Measurements from ENCODE around the gene RPS6KA6.

Gene RPS6KA6

DNA sequence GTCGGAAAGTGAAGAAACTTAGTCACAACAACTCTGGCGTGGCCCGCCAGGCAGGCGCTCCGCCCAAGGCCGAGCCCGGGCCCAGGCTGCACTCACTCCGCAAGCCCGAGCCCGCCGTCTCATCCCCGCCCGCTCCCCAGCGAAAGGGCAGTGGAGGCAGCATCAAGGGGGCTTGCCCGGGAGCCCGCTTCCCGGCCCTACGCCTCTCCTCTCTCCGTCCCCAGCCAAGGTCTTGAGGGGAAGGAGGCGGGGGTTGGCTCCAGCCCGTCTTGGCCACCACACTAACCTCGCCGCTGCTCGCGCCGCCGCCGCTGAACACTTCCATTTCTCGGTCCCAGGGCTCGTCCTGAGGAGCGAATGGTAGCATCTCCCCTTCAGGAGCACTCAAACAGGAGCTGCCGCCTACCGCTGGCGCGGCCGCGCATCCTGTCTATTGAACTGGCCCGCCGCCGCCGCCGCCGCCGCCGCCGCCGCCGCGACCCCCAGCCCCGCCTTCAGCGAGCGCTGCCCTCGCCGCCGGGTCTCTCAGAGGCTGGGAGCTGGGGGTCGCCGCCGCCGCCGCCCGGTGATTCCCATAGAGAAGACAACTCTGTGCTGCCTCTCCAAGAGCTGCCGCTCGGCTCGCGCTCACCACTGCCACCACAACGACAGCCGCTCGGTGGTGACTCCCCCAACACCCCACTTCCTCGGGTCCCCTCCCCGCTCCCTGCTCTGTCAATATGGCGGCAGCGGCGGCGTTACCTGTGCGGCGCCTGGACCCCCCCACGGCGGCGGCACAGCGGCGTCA lies at the start of gene RPS6KA6:
TSS of gene RPS6KA6 (minus strand) at position 667 of the 787 bp plus-strand sequence. CDS start at position 367, 300 bp downstream.
- DNase-seq, result peak in 33 of 51 donors; percentile 0 to 50 (median 5)

GRCh38 chrX:84224741-84225140 lies 36.7 kb upstream of the RPS6KA6 start:
- DNase-seq, result no peak

DNA sequence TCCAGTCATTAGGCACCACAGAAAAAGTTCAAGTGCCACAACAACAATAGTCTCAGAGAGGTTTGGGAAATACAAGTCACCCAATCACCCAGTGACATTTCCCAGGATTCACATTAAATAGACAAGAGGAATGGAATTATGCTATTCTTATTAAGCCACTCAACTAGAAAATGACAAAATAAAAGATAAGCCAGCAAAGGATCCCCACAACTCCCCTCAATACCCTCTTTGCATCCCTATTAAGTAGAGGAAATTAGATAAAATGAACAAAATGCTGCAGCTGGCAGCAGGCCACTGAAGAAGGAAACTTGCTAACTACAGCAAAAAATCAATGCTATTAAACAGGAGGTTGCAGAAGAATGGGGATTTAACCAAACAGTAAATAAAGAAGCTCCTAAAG lies 35.3 kb upstream of the RPS6KA6 start:
- no peak for DNase-seq

DNA sequence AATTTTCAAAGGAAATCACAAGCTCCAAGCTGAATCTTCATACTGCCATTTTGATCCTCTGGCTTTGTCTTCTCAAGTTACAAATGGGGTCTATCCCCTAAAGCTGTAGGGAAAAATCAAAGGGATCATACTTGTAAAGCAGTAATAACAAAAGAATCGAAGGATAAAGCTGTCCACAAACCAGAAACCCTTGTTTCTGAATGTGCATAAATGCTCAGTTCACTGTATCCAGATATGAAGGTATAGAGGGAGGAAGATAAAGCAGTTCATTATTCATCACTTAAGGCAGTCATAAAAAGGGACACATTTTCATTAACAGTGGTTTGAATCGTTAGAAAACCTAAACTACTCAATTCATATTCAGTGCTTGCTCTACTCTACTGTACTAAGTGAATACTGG lies 33.2 kb upstream of the RPS6KA6 start:
- DNase-seq, result no peak

DNA sequence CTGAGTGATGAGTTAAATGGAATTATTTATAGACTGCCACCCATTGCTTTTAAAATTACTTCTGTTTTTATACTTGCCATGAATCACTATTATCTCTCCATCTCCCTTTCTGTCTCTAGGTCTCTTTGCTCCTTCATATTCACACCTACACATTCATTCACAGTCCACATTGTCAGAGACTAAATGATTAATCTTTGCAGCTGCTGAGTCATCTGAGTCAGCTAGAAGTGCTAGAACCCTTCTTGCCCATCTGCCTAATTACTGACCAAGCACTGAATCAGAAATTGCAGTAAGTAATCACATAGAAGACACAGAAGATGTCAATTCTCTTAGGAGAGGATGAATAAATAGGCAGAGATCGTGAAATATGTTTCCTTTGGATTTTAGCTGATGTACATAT lies 31.6 kb upstream of the RPS6KA6 start:
- DNase-seq, result no peak

DNA sequence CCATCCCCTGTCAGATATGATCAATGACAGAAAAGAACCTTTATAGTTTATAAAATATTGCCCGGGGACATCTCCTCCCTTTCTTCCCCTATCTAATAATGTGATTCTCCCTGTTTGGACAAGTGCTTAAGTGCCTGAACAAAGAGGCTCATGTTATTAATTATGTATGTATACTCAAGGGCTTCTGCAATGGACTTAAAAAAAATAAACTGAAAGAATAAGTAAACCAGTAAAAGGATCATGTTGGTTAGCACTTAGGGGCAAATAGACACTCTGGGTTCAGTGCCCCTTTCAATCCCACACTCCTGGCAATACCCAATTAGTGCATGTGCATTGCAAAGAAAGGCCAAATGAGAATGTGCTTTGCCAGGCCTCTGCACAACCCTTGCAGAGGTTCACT lies 30.7 kb upstream of the RPS6KA6 start:
- no peak for DNase-seq

DNA sequence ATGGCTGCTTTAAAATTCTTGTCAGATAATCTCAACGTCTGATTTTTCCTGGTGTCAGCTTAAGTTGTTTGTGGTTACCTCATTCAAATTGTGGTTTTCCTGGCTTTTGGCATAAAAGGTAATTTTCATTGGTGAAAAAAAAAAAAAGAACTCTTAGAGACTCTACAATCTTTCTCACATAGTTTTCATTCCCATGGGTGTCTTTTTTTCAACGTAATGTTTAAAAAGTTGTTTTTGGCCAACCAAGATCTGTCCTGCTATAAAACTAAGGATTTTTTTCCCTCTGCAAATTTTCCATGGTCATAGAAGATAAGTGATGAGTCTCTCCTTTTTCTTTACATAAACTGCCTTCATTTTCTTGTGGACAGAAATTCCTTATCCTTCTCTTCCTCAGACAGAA lies 28.9 kb upstream of the RPS6KA6 start:
- DNase-seq, result no peak

GRCh38 chrX:84216406-84216805 lies 28.4 kb upstream of the RPS6KA6 start:
- no peak for DNase-seq

DNA sequence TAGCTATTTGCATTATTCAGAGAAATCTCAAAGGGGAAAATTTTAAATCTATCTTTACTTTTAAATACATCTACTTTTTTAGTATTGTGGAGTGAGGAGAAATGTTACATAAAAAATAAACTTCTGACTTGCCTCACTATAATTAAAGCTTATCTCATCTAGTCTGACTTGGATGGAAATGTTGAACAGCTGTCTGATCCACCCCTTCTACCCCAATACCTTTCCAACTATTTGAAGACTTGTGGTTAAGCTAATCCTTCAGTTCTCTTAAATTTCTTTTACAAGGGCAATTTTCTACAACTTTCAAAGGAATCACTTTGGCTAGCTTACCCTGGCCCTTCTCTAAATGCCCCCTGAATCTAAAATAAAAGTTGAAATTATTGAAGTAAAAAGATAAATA lies 17.3 kb upstream of the RPS6KA6 start:
- no peak for DNase-seq

GRCh38 chrX:84199688-84200087 lies 11.7 kb upstream of the RPS6KA6 start:
- no peak for DNase-seq

DNA sequence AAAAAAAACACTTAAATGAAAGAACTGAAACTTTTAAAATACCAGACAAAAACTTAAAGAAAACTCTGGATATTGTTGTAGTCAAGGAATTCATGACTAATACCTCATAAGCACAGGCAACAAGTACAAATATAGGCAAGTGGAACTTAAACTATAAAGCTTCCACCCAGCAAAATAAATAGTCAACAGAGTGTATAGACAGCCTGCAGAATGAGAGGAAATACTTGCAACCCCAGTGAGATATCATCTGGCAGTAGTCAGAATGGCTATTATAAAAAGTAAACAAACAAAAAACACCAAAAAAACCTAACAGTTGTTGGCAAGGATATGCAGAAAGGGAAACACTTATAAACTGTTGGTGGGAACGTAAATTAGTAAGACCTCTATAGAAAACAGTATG lies 9.6 kb upstream of the RPS6KA6 start:
- no peak for DNase-seq

- DNase-seq, result no peak
Measured at GRCh38 chrX:84192006-84192405, 4.0 kb upstream of the RPS6KA6 start.

DNA sequence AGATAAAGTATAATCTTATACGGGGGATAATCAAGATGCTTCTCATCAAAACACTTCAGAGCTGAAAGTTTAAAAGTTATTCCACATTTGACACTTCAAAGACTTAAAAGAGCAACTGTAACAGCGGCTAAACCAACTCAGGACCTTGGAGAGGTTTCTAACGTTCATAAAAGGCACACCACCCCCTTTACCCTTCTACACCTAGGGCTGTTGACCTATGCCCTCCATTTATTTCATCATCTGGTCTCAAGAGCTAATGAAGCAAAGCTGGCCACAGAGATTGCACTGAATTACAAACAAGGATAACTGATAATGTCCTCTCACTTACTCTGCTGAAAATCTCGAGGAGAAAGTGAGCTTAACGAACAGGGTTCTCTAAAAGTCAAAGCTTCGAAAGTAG lies 1.1 kb upstream of the RPS6KA6 start:
- no peak for DNase-seq

- DNase-seq, result peak in 41 of 51 donors; percentile 0 to 54 (median 19)
Measured at GRCh38 chrX:84188320-84188834, 378 bp upstream of the RPS6KA6 start.

DNA sequence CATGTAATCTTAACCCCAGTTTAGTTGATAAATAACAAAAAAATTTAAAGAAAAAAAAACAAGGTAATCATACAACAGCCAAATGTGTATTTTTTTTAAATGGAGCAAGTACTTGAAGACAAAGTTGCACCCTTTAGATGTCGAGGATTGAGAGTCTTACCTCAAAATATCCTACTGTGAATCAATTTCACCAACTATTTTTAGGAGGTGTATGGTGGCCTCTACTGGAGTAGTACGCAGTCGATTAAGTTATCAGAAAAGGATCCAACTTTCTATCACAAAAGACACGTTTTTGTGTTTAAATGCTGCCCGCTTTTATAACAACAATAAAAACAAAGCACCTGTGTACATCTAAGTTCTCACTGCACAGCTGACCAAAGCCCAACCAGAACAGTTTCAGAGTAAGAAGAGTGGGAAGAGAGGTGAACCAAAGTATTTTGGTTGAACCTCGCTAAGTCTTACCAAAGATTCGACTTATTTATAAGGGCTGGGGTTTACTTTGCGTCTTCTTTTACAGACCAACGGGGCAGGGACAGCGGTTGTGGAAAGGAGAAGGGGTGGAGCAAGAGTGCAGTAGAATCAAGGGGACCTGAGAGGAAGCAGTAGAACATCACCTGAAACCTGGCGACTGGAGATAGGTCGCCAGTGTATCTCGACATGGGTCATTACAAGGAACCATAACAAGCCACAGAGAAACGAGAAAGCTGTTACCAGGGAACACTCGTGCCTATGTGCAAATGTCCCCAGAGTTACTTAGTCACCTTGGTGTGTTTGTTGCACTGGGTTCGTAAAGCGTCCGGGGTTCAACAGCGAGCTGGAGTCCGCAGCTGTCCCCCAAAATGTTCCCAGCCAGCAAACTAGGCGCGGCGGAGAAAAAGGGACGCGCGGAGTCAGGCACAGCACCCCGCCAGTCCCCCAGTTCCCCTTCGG lies 1.1 kb downstream of the RPS6KA6 start:
- DNase-seq, result peak in 3 of 51 donors; percentile 0 to 16 (median 0)

DNA sequence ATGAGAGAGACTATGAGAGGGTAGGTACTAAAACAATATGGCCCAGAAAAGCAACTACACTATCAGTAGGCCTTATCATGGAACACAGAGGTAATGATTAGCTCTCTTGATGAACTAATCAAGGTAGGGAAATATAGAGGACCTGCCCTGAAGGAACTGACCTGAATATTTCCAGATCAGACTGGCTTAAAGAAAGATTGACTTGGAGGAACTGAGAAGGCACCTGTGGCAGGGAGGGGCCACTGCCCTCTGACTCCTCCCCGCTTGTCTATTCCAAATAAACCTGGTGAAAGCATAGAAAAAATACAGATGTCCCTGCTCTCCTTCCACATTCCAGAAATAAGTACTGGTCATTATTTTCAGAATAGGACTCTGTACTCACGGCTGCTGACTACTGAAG lies 5.5 kb downstream of the RPS6KA6 start:
- DNase-seq, result no peak

GRCh38 chrX:84175958-84176357 lies 12.0 kb downstream of the RPS6KA6 start:
- no peak for DNase-seq

DNA sequence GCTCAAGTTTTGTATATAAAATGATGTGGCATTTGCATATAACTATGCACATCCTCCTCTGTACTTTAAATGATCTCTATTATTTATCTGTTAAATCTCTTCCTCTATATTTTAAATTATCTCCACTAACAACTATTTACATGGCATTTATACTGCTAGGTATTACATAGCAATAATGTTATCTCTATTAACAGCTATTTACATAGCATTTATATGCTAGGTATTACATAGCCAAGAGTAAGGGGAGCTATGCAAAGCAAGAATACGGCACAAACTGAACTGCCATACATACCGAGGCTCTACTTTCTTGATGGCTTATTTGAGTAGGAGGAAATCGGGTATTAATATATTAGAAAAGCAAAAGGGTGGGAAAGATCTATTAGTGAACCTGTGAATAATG lies 12.7 kb downstream of the RPS6KA6 start:
- DNase-seq, result no peak

GRCh38 chrX:84174348-84174747 lies 13.7 kb downstream of the RPS6KA6 start:
- DNase-seq, result no peak

DNA sequence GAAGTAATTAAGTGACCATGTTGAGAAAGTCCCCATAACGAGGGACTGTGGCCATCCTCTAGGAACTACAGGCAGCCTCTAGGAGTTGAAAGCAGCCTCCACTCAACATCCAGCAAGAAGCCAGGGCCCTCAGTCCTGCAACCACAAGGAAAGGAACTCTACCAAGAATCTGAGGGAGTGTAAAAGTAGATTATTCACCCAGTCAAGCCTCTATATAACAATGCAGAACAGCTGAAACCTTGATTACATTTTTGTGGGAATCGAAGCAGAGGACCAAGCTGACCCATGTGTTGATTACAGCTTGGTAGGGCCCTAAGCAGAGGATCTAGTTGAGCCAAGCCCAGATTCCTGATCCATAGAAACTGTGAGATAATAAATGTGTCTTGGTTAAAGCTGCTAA lies 17.1 kb downstream of the RPS6KA6 start:
- DNase-seq, result no peak

GRCh38 chrX:84168574-84168973 lies 19.4 kb downstream of the RPS6KA6 start:
- DNase-seq, result no peak

DNA sequence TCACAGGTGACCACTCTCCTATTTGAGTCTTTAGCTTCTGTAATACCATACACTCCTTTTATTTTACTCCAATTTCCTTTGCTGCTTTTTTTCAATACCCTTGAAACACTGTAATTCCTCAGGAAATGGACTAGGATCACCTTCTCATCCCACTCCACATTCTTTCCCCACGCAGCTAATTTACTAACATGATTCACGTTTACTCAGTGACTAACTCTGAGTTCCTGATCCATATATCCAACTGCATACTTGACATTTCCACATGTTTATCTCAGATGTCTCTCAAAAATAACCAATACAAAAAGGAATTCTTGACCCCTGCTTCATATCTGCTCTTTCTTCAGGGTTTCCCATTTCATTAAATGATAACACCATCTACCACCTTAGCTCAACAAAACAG lies 19.9 kb downstream of the RPS6KA6 start:
- no peak for DNase-seq
